ES-I3 (cell line): ENCODE data around the gene CDKN2B-AS1.

Experiments
- H3K36me3 ChIP-seq: 2 replicates; pipeline ENCODE4 v1.6.1; 2013; ENCODE audit warnings: mild to moderate bottlenecking, low read length, control low read depth, moderate library complexity; ENCODE audit not compliant: insufficient read depth
- H3K4me1 ChIP-seq: 2 replicates; pipeline ENCODE4 v1.6.1; 2013; ENCODE audit warnings: mild to moderate bottlenecking, control low read depth, low read length; ENCODE audit not compliant: insufficient read depth
- H3K9ac ChIP-seq: 2 replicates; pipeline ENCODE4 v1.6.1; 2013; ENCODE audit warnings: low read depth, mild to moderate bottlenecking, low read length, moderate library complexity
- H3K9me3 ChIP-seq: 2 replicates; pipeline ENCODE4 v1.6.1; 2013; ENCODE audit warnings: mild to moderate bottlenecking, low read length, moderate library complexity; ENCODE audit not compliant: control insufficient read depth, insufficient read depth

CDKN2B-AS1 gene

GRCh38 chr9:21991072-21991959 lies 3.3 kb upstream of the CDKN2B-AS1 start:
- H3K9ac ChIP-seq, result no peak overlapping the region
- no peaks in the 10 kb centered on the region for H3K9me3 ChIP-seq
- H3K4me1 ChIP-seq, result no peaks in the 10 kb centered on the region; the same call in 1 of the 2 replicates
- no peaks in the 10 kb centered on the region for H3K36me3 ChIP-seq

DNA sequence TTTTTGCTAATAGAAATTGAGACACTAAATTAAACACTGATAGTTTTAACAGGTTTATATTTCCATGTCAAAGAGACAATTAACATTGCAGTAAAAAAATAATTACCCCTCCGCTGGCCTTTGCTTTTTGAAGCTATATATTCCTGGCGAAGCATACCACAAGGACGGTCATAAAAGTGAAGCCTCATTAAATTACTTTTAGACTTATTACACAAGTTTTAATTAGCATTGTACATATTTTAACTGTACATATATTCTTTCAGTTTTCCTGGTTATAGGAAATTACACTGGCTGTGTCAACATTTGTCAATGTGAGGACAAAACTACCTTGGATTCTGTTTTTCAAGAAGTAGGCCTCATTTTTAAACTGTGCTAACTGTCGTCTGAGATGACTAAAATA lies 1.6 kb upstream of the CDKN2B-AS1 start:
- Histone ChIP-seq H3K9me3 (no peaks in the 10 kb centered on the region), H3K9ac (peak overlapping the region; percentile 47; the same call in 1 of the 2 replicates), H3K36me3 (no peaks in the 10 kb centered on the region), H3K4me1 (peaks cover 13% of the 10 kb centered on the region)

DNA sequence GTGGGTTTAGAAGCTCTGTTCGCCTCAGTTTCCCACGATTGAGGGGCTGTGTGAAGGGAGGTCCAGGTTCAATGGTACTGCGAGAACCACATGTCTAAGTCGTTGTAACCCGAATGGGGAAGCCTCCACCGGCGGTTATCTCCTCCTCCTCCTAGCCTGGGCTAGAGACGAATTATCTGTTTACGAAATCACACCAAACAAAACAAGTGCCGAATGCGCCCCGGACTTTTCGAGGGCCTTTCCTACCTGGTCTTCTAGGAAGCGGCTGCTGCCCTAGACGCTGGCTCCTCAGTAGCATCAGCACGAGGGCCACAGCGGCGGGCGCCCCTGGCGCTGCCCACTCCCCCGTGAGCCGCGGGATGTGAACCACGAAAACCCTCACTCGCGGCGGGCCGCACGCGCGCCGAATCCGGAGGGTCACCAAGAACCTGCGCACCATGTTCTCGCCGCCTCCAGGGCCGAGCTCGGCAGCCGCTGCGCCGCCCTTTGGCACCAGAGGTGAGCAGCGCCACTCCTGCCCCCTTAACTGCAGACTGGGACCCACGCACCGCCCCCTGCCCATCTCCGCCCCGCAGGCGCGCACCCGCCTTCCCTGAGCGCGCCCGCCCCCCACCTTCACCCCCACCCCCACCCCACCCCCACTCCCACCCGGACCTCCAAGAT lies 567 bp upstream of the CDKN2B-AS1 start, which contains the start of gene CDKN2A:
CDKN2A (minus strand) TSS at position 500 of the 663 bp plus-strand sequence.
- H3K36me3 ChIP-seq, result no peaks in the 10 kb centered on the region
- no peaks in the 10 kb centered on the region for H3K9me3 ChIP-seq
- H3K4me1 ChIP-seq, result peaks cover 19% of the 10 kb centered on the region
- peak within 1 kb of the TSS; percentile 79; the same call in 1 of the 2 replicates for H3K9ac ChIP-seq

DNA sequence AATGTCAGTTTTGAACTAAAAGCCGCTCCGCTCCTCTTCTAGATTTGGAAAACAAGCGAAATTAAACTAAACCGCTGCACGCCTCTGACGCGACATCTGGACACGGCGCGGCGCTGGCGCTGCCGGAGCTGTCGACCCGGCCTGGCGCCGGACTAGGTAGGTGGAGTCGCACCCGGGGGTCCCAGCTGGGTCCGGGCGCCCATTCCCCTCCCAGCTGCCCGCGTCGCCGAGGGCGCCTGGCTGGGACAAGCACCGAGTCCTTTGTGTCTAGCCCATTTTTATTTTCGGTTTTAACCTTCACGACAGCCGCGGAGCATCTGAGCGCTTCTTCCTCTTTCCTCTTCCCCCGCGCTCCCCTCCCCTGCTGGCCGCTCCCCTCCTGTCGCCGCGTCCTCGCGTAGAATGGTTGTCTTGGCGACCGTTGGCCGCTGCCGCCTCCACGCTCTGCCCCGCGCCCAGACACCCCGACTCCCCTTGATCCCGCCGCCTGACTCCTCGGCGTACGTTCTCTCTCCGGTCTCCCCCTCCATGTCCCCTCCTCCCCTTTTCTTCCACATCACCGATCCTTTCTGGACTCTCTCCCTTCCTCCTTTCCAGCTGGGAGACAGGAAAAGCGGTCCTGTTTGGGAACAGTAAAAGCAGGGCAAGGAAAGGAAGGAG lies 545 bp downstream of the CDKN2B-AS1 start:
- H3K9me3 ChIP-seq, result no peaks in the 10 kb centered on the region
- H3K9ac ChIP-seq, result peak overlapping the region; percentile 79; the same call in 1 of the 2 replicates
- no peaks in the 10 kb centered on the region for H3K36me3 ChIP-seq
- peaks cover 19% of the 10 kb centered on the region for H3K4me1 ChIP-seq

- Histone ChIP-seq H3K4me1 (peaks cover 19% of the 10 kb centered on the region), H3K9ac (peak overlapping the region; percentile 79; the same call in 1 of the 2 replicates), H3K36me3 (no peaks in the 10 kb centered on the region), H3K9me3 (no peaks in the 10 kb centered on the region)
These were observed 1.2 kb downstream of the CDKN2B-AS1 start for GRCh38 chr9:21995666-21996398.

GRCh38 chr9:21996438-21996837 lies 1.8 kb downstream of the CDKN2B-AS1 start:
- Histone ChIP-seq H3K36me3 (no peaks in the 10 kb centered on the region), H3K9me3 (no peaks in the 10 kb centered on the region), H3K9ac (peak overlapping the region; percentile 79; the same call in 1 of the 2 replicates), H3K4me1 (peaks cover 19% of the 10 kb centered on the region)

GRCh38 chr9:21996858-21997257 lies 2.3 kb downstream of the CDKN2B-AS1 start:
- Histone ChIP-seq H3K36me3 (no peaks in the 10 kb centered on the region), H3K9me3 (no peaks in the 10 kb centered on the region), H3K4me1 (peaks cover 19% of the 10 kb centered on the region), H3K9ac (peak overlapping the region; percentile 79; the same call in 1 of the 2 replicates)

- Histone ChIP-seq H3K9ac (no peak overlapping the region), H3K4me1 (peaks cover 19% of the 10 kb centered on the region), H3K9me3 (no peaks in the 10 kb centered on the region), H3K36me3 (no peaks in the 10 kb centered on the region)
These were observed 2.9 kb downstream of the CDKN2B-AS1 start for GRCh38 chr9:21997480-21997879.

DNA sequence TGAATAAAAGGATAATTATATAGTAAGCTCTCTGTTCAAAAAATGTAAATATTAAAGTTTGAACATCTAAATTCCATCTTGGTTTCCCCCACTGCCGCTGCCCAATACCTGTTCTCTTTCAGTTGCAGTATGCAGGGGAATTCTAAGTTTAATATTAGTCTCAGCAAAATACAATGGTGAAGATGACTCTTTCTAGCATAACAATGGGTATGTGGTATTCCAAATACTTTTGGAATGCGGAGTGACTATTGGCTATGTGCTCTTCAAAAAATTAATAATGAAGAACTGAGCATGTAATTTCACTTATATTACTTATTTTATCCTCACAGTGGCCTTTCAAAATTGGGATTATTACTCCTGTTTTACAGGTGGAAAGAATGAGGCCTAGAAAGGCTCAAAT lies 3.4 kb downstream of the CDKN2B-AS1 start:
- no peak overlapping the region for H3K9ac ChIP-seq
- no peaks in the 10 kb centered on the region for H3K9me3 ChIP-seq
- H3K36me3 ChIP-seq, result no peaks in the 10 kb centered on the region
- peaks cover 19% of the 10 kb centered on the region for H3K4me1 ChIP-seq

DNA sequence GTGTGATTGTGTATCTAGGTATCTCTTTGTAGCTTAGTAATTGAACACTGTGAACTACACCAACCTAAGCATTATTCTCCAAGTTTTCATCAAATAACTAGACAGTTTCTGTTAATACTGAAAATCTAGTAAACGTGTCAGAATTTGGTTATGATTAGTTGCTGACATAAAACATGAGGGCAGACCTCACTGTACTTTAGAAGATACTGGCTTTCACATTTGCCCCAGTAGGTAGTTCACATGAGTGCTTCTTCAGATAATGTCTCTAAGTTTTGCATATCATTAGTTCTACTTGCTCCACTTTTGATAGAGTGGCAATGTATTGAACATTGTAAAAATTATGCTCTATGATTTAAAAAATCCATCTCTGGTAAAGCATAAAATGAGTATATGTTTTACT lies 7.4 kb downstream of the CDKN2B-AS1 start:
- H3K36me3 ChIP-seq, result no peaks in the 10 kb centered on the region
- H3K4me1 ChIP-seq, result peaks cover 14% of the 10 kb centered on the region
- no peaks in the 10 kb centered on the region for H3K9me3 ChIP-seq
- no peak overlapping the region for H3K9ac ChIP-seq

DNA sequence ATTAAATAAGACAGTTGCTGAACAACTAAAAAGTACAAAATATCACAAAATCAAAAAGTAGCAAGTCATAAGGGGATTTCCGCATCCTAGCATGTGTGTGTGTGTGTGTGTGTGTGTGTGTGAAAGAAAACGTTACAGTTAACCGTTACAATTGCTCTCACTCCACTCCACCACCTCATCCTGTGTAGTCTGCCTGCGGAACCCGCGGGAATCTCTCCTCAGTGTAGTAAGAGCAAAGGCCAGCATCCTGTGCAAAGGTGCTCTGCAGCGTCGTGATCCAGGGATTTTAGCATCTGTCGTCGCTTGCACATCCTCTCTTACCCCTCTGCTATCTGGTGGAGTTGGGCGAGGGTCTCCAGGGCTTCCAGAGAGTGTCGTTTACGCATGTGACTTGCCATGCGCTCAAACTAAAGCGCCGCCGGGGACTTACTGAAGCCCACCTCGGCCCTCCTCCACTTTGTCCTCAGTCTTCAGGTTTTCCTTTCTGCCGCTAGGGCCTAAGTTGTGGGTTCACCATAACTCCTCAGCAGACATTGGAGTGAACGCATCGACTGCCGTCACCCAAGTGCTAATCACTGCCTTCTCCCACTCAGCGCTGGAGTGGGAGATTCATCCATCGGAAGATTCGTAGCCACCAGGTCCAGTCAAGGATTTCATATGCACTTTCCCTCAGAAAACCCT lies 10.6 kb downstream of the CDKN2B-AS1 start:
- Histone ChIP-seq H3K36me3 (no peaks in the 10 kb centered on the region), H3K9me3 (no peaks in the 10 kb centered on the region), H3K4me1 (no peaks in the 10 kb centered on the region), H3K9ac (peak overlapping the region; percentile 74)

GRCh38 chr9:22005702-22006606 lies 11.4 kb downstream of the CDKN2B-AS1 start:
- no peaks in the 10 kb centered on the region for H3K36me3 ChIP-seq
- no peaks in the 10 kb centered on the region for H3K9me3 ChIP-seq
- no peaks in the 10 kb centered on the region for H3K4me1 ChIP-seq
- peak overlapping the region; percentile 74 for H3K9ac ChIP-seq

- no peaks in the 10 kb centered on the region for H3K4me1 ChIP-seq
- H3K36me3 ChIP-seq, result no peaks in the 10 kb centered on the region
- H3K9ac ChIP-seq, result peak overlapping the region; percentile 96
These were observed 13.8 kb downstream of the CDKN2B-AS1 start for GRCh38 chr9:22008384-22008716.

More at GRCh38 chr9:22008384-22008716, 13.8 kb downstream of the CDKN2B-AS1 start:
- H3K9me3 ChIP-seq, result no peaks in the 10 kb centered on the region
